MM.1S (cell line): ENCODE measurements around the gene SH3PXD2B.

Source experiments
- DNase-seq: peaks from one replicate; pipeline ENCODE4 v3.0.0-alpha.2; 2015
- H2AFZ ChIP-seq: fragments of 300-600 bp; sonication (generic); 2 replicates; pipeline ENCODE4 v1.6.0; 2016; ENCODE audit warnings: antibody characterized with exemption, low read length
- H3F3A ChIP-seq: fragments of 300-600 bp; sonication (generic); 2 replicates; pipeline ENCODE4 v1.6.1; 2016; ENCODE audit warnings: mild to moderate bottlenecking, antibody characterized with exemption, low read length, moderate library complexity, mixed read lengths; ENCODE audit not compliant: insufficient read depth
- H3K27ac ChIP-seq: fragments of 300-600 bp; sonication (generic); 2 replicates; pipeline ENCODE4 v1.5.1; 2016; ENCODE audit warnings: mild to moderate bottlenecking, low read length
- H3K27me3 ChIP-seq: fragments of 300-600 bp; sonication (generic); replicated peaks from 2 replicates; pipeline ENCODE4 v1.6.0; 2016; ENCODE audit warnings: low read length; ENCODE audit not compliant: insufficient read depth
- H3K36me3 ChIP-seq: fragments of 300-600 bp; sonication (generic); replicated peaks from 2 replicates; pipeline ENCODE4 v1.6.1; 2016; ENCODE audit warnings: mild to moderate bottlenecking, low read length, mixed read lengths; ENCODE audit not compliant: insufficient read depth
- H3K4me1 ChIP-seq: fragments of 300-600 bp; sonication (generic); 2 replicates; pipeline ENCODE4 v1.6.1; 2016; ENCODE audit warnings: low read length, mixed read lengths
- H3K4me2 ChIP-seq: fragments of 300-600 bp; sonication (generic); 2 replicates; pipeline ENCODE4 v1.6.0; 2016; ENCODE audit warnings: low read depth, low read length
- H3K4me3 ChIP-seq: fragments of 300-600 bp; sonication (generic); 2 replicates; pipeline ENCODE4 v1.5.1; 2016; ENCODE audit warnings: low read length, mixed read lengths
- H3K79me2 ChIP-seq: fragments of 300-600 bp; sonication (generic); 2 replicates; pipeline ENCODE4 v1.6.1; 2016; ENCODE audit warnings: mixed run types, low read length, mixed read lengths
- H3K9ac ChIP-seq: fragments of 300-600 bp; sonication (generic); 2 replicates; pipeline ENCODE4 v1.6.1; 2016; ENCODE audit warnings: low read length, mixed read lengths
- H3K9me2 ChIP-seq: fragments of 300-600 bp; sonication (generic); replicated peaks from 2 replicates; pipeline ENCODE4 v1.6.1; 2016; ENCODE audit warnings: mild to moderate bottlenecking, low read length, mixed read lengths; ENCODE audit not compliant: insufficient read depth
- H3K9me3 ChIP-seq: fragments of 300-600 bp; sonication (generic); replicated peaks from 2 replicates; pipeline ENCODE4 v1.6.1; 2016; ENCODE audit warnings: mild to moderate bottlenecking, low read length, mixed read lengths; ENCODE audit not compliant: insufficient read depth
- H4K20me1 ChIP-seq: fragments of 300-600 bp; sonication (generic); 2 replicates; pipeline ENCODE4 v1.6.1; 2016; ENCODE audit warnings: mild to moderate bottlenecking, low read length, moderate library complexity, mixed read lengths; ENCODE audit not compliant: insufficient read depth
- CTCF ChIP-seq: fragments of 300-600 bp; sonication (generic); IDR thresholded peaks from 2 replicates; pipeline ENCODE4 v1.5.1; 2016; ENCODE audit warnings: antibody characterized with exemption, low read length, mixed read lengths
- EZH2 ChIP-seq: fragments of 300-600 bp; sonication (generic); optimal IDR thresholded peaks from 2 replicates; pipeline ENCODE3; 2017; ENCODE audit warnings: low read depth, mild to moderate bottlenecking, antibody characterized with exemption, low read length, mixed read lengths
- EZH2phosphoT487 ChIP-seq: fragments of 300-600 bp; sonication (generic); IDR thresholded peaks from 2 replicates; pipeline ENCODE4 v1.6.1; 2018; ENCODE audit warnings: antibody characterized with exemption, low read length

Gene SH3PXD2B

GRCh38 chr5:172440486-172440885, 13.8 kb downstream of the SH3PXD2B start:
- no peak overlapping the region for H2AFZ ChIP-seq
- H3K27ac ChIP-seq: no peak overlapping the region
- no peaks in the 10 kb centered on the region for H4K20me1 ChIP-seq
- H3K9ac ChIP-seq: no peak overlapping the region
- H3K9me3 ChIP-seq: no peaks in the 10 kb centered on the region
- no peaks in the 10 kb centered on the region for H3K9me2 ChIP-seq
- no peaks in the 10 kb centered on the region for H3F3A ChIP-seq
- TF ChIP-seq CTCF (no peak), EZH2phosphoT487 (no peak), EZH2 (no peak)
- no peaks in the 10 kb centered on the region for H3K36me3 ChIP-seq
- H3K4me1 ChIP-seq: no peaks in the 10 kb centered on the region
- H3K4me3 ChIP-seq: no peak overlapping the region
- no peak overlapping the region for H3K4me2 ChIP-seq
- H3K79me2 ChIP-seq: no peaks in the 10 kb centered on the region
- no peak for DNase-seq
- H3K27me3 ChIP-seq: no peaks in the 10 kb centered on the region

DNA sequence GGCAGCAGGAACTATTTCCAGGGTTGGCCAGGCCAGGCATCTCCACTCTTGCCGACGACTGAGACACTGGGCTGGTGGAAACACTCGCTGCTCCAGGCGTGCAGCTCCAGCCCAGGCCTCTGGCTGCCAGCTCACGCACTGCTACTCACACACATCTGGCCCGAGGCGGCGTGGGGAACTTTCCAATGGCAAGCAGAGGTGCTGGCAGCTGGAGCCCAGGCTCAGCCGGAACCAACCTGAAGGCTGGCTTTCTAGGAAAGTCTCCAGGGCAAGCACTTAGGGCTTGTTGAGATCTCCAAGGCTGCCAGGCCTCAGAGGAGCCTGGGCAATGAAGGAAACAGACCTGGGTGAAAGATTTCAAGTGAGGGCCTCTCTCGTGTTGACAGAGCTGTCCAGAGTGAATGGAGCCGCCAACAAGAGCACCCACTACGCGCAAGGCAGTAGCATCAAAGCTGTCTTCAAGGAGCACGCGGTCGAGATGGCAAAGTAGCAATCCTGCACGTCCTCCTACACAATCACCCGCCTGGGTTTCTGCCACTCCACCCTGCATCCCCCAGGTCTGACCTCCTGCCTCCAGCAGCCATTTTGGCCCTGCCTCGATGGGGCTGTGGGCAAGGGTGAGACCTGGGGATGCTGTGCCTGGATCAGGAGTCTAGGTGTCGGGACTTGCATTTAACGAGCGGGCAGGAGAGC, 14.4 kb downstream of the SH3PXD2B start:
- H3K4me1 ChIP-seq: no peaks in the 10 kb centered on the region
- H3K36me3 ChIP-seq: no peaks in the 10 kb centered on the region
- H3K4me2 ChIP-seq: no peak overlapping the region

DNA sequence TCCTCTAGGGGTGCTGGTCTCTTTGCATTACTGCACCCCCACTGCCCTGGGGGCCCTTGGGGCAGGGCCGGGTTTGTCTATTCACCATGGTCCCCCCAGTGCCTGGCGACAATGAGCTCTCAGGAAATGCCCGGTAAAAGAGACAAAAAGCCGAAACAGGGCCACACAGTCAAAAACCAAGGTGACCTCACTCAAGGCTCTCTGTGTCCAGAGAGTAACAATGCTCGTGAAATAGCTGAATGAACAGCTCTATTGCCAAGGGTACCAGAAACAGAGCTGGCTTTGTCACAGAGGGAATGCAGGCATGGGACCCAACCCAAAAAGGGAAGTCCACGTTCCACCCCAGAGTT, 16.0 kb downstream of the SH3PXD2B start:
- TF ChIP-seq EZH2: no peak
- TF ChIP-seq CTCF: no peak
- TF ChIP-seq EZH2phosphoT487: no peak
- Histone ChIP-seq H3K9ac (no peak overlapping the region), H3K27me3 (no peaks in the 10 kb centered on the region), H2AFZ (no peak overlapping the region), H3K27ac (no peak overlapping the region), H3K9me2 (no peaks in the 10 kb centered on the region), H3K4me2 (no peak overlapping the region), H3K9me3 (no peaks in the 10 kb centered on the region), H3K79me2 (no peaks in the 10 kb centered on the region), H3F3A (no peaks in the 10 kb centered on the region), H3K4me3 (no peak overlapping the region), H3K4me1 (no peaks in the 10 kb centered on the region), H4K20me1 (no peaks in the 10 kb centered on the region), H3K36me3 (no peaks in the 10 kb centered on the region)
- no peak for DNase-seq

More for the DNA sequence above, 14.4 kb downstream of the SH3PXD2B start:
- Histone ChIP-seq H3K9ac (no peak overlapping the region), H3K27me3 (no peaks in the 10 kb centered on the region), H4K20me1 (no peaks in the 10 kb centered on the region), H3K9me2 (no peaks in the 10 kb centered on the region), H3K4me3 (no peak overlapping the region), H3K9me3 (no peaks in the 10 kb centered on the region), H3F3A (no peaks in the 10 kb centered on the region), H3K79me2 (no peaks in the 10 kb centered on the region), H2AFZ (no peak overlapping the region), H3K27ac (no peak overlapping the region)
- TF ChIP-seq CTCF (no peak), EZH2 (no peak), EZH2phosphoT487 (no peak)
- no peak for DNase-seq
